ENCODE results near the gene CRYBG1.

- TF ChIP-seq CTCF (conservative IDR thresholded peaks at IDR 0.05 in 1 of 2, IDR thresholded peaks at IDR 0.05 in 1 of 2; ENCODE audit: extremely low read depth in 1 of 2, insufficient read depth in 1 of 2, low read depth in 1 of 2, low read length in 2 of 2) = no peak
- no peak for TF ChIP-seq EZH2 (IDR thresholded peaks at IDR 0.05; ENCODE audit: borderline replicate concordance, low read length)
Observed at GRCh38 chr6:106468935-106469334, 108.4 kb downstream of the CRYBG1 start.

Data from mammary epithelial cell (primary cell).